Spleen (tissue), 7 donors: ENCODE results near the gene NOP10.

Experiments
- CTCF ChIP-seq, 11 experiments: fragments of 200-600 bp in 7 of 11; fragments of 450-650 bp in 4 of 11; sonication (generic) in 4 of 11; IDR thresholded peaks in 8 of 11; conservative IDR thresholded peaks in 3 of 11; 1 replicate in 7 of 11; 2 replicates in 4 of 11; pipeline versions ENCODE4 v1.4.0 to v1.8.0; 2016 to 2021; ENCODE audit warnings: antibody characterized with exemption in 11 of 11, inconsistent platforms in 4 of 11, mild to moderate bottlenecking in 1 of 11
- POLR2A ChIP-seq, 3 donors: fragments of 450-650 bp; IDR thresholded peaks; one replicate each; pipeline ENCODE4 v1.5.1; 2017; ENCODE audit warnings: antibody characterized with exemption in 3 of 3, mild to moderate bottlenecking in 1 of 3
- POLR2AphosphoS5 ChIP-seq, 3 donors: sonication (generic); formaldehyde crosslinking; IDR thresholded peaks; one replicate each; pipeline ENCODE4 v1.5.1; 2017; ENCODE audit warnings: antibody characterized with exemption in 3 of 3
- donor health status: DM: no; HTN: no; CAD: no; lungs with moderate emphysema.
- donor health status: DM: no; HTN: no; CAD: no.
- donor health status: DM: no; HTN: no; CAD: no.

DNA sequence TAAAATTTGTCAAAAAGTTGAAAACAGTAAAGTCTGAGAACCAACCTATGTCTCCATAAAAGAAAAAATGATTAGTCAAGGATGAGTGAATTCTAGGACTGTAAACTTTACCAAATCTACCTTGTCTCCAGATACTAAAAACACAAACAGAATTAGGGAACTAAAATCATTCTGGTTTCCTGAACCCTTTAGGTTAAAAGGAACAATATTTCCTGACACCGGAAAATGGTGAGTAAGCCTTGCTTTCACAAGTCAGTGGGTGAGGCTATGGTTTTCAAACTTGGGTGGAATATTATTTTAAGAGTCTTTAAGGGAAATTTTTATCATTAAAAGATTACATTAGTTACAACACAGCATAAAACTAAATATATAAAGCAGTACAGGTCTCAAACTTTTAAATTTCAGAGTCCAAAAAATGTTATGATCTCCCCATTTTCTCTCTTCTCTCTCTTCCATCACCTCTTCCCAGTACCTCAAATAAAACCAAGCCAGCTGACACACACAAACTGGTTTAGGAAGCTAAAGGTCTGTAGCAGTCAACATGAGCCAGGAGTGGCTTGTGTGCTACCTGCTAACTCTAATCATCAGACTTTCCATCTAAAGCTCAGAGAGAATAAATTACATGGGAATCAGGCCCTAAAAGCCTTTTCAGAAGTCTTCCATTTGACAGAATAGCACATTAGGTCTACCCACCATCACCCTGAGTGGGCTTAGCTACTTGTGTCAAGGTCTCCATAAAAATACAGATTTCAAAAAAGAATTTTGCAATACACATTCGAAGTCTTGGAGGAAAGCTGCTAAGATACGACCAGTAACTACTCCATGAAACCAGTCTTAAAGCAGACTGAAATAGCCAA lies 7.5 kb downstream of the NOP10 start:
- no peak for TF ChIP-seq POLR2A (IDR thresholded peaks at IDR 0.05)
- TF ChIP-seq CTCF (IDR thresholded peaks at IDR 0.05 in 8 of 11, conservative IDR thresholded peaks at IDR 0.05 in 3 of 11): no peak
- TF ChIP-seq POLR2AphosphoS5 (IDR thresholded peaks at IDR 0.05): no peak
